ENCODE measurements around the gene B4GALNT4.

DNA sequence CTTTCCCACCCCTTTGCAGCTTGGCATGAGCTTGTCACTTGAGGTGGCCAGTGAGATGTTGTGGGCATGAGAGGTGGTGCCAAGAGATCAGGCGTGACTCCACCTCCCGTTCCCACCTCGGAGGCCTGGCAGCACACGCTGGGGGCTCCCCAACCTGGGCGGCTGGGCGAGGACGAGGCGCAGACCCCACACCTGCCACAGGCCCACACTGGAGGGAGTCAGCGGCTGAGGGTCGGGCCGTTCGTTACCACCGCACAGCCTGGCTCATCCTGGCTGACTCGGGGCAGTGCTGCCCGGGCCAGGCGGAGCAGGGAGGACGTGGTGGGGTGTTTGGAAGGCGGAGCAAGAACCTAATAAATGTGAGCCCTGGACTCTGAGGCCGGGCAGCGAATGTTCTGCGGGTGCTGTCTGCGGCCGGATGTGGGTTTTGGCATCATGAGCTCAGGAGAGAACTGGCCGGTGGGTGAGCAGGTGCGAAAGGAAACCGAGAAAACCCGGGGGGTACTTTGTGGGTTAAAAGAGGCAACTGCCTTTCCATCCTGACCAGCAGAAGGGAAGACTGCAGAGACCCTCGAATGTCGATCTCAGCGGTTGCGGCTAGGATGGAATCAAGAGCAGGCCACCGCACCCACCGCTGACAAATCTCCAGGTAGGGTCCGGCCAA is 38.5 kb upstream of the B4GALNT4 start:
- TF ChIP-seq EZH2 (IDR thresholded peaks at IDR 0.05; ENCODE audit: borderline replicate concordance, low read length): no peak
- TF ChIP-seq, protein P1, sequence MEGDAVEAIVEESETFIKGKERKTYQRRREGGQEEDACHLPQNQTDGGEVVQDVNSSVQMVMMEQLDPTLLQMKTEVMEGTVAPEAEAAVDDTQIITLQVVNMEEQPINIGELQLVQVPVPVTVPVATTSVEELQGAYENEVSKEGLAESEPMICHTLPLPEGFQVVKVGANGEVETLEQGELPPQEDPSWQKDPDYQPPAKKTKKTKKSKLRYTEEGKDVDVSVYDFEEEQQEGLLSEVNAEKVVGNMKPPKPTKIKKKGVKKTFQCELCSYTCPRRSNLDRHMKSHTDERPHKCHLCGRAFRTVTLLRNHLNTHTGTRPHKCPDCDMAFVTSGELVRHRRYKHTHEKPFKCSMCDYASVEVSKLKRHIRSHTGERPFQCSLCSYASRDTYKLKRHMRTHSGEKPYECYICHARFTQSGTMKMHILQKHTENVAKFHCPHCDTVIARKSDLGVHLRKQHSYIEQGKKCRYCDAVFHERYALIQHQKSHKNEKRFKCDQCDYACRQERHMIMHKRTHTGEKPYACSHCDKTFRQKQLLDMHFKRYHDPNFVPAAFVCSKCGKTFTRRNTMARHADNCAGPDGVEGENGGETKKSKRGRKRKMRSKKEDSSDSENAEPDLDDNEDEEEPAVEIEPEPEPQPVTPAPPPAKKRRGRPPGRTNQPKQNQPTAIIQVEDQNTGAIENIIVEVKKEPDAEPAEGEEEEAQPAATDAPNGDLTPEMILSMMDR (IDR thresholded peaks at IDR 0.05; ENCODE audit: low read length): no peak

Data from OCI-LY1 (cell line).